ENCODE measurements around the gene WDR7.

Gene WDR7

DNA sequence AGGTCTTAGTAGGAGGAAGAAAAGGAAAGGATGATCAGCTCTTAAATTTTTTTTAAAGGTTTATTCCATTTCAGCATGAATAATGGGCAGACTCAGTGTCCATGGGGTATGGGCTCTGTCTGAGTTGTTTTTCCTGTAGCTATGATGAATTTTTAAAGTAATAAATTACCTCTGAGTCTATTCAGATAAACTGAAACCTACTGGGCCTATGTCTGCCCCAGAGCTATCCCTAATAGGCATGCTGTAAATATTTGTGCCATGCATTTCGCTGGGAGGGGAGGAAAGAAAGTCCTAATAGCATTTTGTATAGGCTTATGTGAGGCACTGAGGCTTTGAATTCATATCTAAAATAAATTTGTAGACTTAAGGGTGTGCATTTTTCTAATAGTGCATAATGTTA lies 285.3 kb downstream of the WDR7 start:
- H3K27me3 ChIP-seq (ENCODE audit: insufficient read depth, low read length), result no peaks in the 10 kb centered on the region
- H3K9me3 ChIP-seq (ENCODE audit: insufficient read depth, low read depth, low read length), result no peaks in the 10 kb centered on the region
- 95% methylated on average over 1 of the region's 1 CpG for WGBS
- no peak overlapping the region for H3K9ac ChIP-seq (ENCODE audit: low read depth, low read length)
- H3K27ac ChIP-seq (ENCODE audit: low read depth, low read length), result no peak overlapping the region
- H3K36me3 ChIP-seq (ENCODE audit: insufficient read depth, low read length), result no peaks in the 10 kb centered on the region
- H3K4me3 ChIP-seq (ENCODE audit: low read length), result no peak overlapping the region
- peaks cover 13% of the 10 kb centered on the region for H3K4me1 ChIP-seq (ENCODE audit: insufficient read depth, low read length)

- Histone ChIP-seq H3K9me3 (ENCODE audit: insufficient read depth, low read depth, low read length) (no peaks in the 10 kb centered on the region), H3K27me3 (ENCODE audit: insufficient read depth, low read length) (no peaks in the 10 kb centered on the region), H3K4me3 (ENCODE audit: low read length) (no peak overlapping the region), H3K27ac (ENCODE audit: low read depth, low read length) (no peak overlapping the region), H3K9ac (ENCODE audit: low read depth, low read length) (no peak overlapping the region), H3K4me1 (ENCODE audit: insufficient read depth, low read length) (peaks cover 13% of the 10 kb centered on the region), H3K36me3 (ENCODE audit: insufficient read depth, low read length) (no peaks in the 10 kb centered on the region)
- 92% methylated on average over 2 of the region's 3 CpGs for WGBS
These were observed 286.8 kb downstream of the WDR7 start for GRCh38 chr18:56937874-56938430.

DNA sequence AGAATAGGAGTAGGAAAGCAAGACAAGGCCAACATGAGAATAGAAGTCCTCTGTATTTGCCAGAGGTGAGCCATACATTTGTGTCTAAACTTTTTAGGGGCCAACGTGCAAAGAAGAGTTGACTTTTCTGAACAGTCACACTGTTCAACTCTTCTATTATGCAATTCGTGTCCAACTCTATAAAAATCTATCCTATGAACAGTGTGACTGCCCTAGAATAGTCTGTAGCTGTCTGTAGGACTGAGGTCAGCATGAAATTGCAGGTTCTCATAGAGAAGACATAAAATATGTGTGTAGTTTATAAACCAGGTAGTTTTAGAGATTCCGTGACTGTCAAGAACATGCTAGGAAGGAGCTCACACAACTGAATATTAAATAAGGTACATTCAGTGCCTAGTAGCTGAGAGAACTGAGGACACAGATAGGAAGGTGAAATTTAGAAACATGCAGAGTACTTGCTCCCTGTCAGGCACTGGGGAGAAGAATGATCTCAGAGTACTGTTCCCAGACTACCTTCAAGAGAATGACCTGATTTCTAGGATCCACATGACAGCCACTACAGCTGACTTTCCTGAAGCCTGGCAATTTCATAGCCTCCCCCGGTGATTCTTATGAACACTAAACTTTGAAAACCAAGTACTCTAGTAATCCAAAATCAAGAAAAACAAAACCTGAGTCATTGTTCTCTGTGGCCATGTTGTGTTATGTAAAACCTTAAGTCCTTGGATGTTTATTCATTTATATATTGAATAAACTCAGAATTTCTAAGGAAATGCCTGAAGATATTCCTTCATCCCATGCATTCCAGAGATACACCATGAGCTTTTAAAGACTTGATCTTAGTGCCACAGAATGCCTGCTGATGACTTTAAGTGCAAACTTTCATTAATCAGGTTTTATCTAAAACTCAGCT lies 294.3 kb downstream of the WDR7 start:
- H3K4me3 ChIP-seq (ENCODE audit: low read length), result no peak overlapping the region
- H3K9ac ChIP-seq (ENCODE audit: low read depth, low read length), result no peak overlapping the region
- peaks cover 7% of the 10 kb centered on the region for H3K4me1 ChIP-seq (ENCODE audit: insufficient read depth, low read length)
- H3K27me3 ChIP-seq (ENCODE audit: insufficient read depth, low read length), result no peaks in the 10 kb centered on the region
- no peaks in the 10 kb centered on the region for H3K9me3 ChIP-seq (ENCODE audit: insufficient read depth, low read depth, low read length)
- no peak overlapping the region for H3K27ac ChIP-seq (ENCODE audit: low read depth, low read length)
- H3K36me3 ChIP-seq (ENCODE audit: insufficient read depth, low read length), result no peaks in the 10 kb centered on the region
- 94% methylated on average over 4 of the region's 4 CpGs for WGBS

- Histone ChIP-seq H3K27me3 (ENCODE audit: insufficient read depth, low read length) (no peaks in the 10 kb centered on the region), H3K27ac (ENCODE audit: low read depth, low read length) (no peak overlapping the region), H3K9me3 (ENCODE audit: insufficient read depth, low read depth, low read length) (no peaks in the 10 kb centered on the region), H3K4me1 (ENCODE audit: insufficient read depth, low read length) (no peaks in the 10 kb centered on the region), H3K9ac (ENCODE audit: low read depth, low read length) (no peak overlapping the region), H3K4me3 (ENCODE audit: low read length) (no peak overlapping the region), H3K36me3 (ENCODE audit: insufficient read depth, low read length) (no peaks in the 10 kb centered on the region)
- WGBS, result 94% methylated on average over 6 of the region's 6 CpGs
These were observed 296.1 kb downstream of the WDR7 start for GRCh38 chr18:56947236-56947635.

- H3K9me3 ChIP-seq (ENCODE audit: insufficient read depth, low read depth, low read length), result no peaks in the 10 kb centered on the region
- H3K9ac ChIP-seq (ENCODE audit: low read depth, low read length), result no peak overlapping the region
- H3K4me1 ChIP-seq (ENCODE audit: insufficient read depth, low read length), result no peaks in the 10 kb centered on the region
- 92% methylated on average over 6 of the region's 6 CpGs for WGBS
- no peak overlapping the region for H3K4me3 ChIP-seq (ENCODE audit: low read length)
- no peaks in the 10 kb centered on the region for H3K36me3 ChIP-seq (ENCODE audit: insufficient read depth, low read length)
- no peaks in the 10 kb centered on the region for H3K27me3 ChIP-seq (ENCODE audit: insufficient read depth, low read length)
- H3K27ac ChIP-seq (ENCODE audit: low read depth, low read length), result no peak overlapping the region
These were observed 300.9 kb downstream of the WDR7 start for GRCh38 chr18:56952026-56952425.

GRCh38 chr18:56953428-56954198 lies 302.5 kb downstream of the WDR7 start:
- 86% methylated on average over 1 of the region's 3 CpGs for WGBS
- Histone ChIP-seq H3K27ac (ENCODE audit: low read depth, low read length) (no peak overlapping the region), H3K4me3 (ENCODE audit: low read length) (no peak overlapping the region), H3K9me3 (ENCODE audit: insufficient read depth, low read depth, low read length) (no peaks in the 10 kb centered on the region), H3K36me3 (ENCODE audit: insufficient read depth, low read length) (no peaks in the 10 kb centered on the region), H3K9ac (ENCODE audit: low read depth, low read length) (no peak overlapping the region), H3K4me1 (ENCODE audit: insufficient read depth, low read length) (no peaks in the 10 kb centered on the region), H3K27me3 (ENCODE audit: insufficient read depth, low read length) (no peaks in the 10 kb centered on the region)

DNA sequence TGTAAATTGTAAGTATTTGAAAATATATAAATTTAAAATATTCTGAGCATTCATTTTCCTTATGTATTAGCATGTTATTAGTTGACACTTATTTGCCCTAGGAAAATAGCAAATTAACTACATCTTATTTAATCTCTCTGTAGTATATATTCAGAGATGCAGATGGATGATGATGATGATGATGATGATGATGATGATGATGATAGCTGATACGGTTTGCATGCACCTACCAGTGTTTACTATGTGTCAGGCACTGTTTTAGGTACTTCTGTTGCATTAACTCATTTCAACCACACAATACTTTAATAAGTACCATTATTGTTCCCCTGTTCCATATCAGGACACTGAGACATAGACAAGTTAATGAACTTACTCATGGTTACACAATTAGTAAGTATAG lies 304.3 kb downstream of the WDR7 start:
- WGBS, result 100% methylated on average over 1 of the region's 1 CpG

DNA sequence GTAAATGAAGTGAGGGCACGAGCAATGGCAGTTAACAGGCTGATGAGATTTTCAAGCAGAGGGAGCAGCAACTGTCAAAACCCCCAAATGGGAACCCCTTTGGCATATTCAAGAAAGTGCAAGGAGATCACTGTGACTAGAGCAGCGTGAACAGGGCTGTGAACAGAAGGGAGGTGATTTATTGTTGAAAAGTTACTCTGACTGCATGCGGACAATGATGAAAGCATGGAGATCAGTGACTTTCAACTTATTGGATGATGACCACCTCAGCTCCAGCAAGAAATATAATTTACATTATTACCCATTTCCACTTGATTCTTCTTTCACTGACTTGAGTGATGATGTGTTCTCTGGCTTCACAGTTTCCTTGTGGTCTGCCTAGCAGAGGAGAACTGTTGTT lies 308.0 kb downstream of the WDR7 start:
- 71% methylated on average over 3 of the region's 3 CpGs for WGBS
- Histone ChIP-seq H3K36me3 (ENCODE audit: insufficient read depth, low read length) (no peaks in the 10 kb centered on the region), H3K27me3 (ENCODE audit: insufficient read depth, low read length) (no peaks in the 10 kb centered on the region), H3K27ac (ENCODE audit: low read depth, low read length) (no peak overlapping the region), H3K9ac (ENCODE audit: low read depth, low read length) (no peak overlapping the region), H3K4me3 (ENCODE audit: low read length) (no peak overlapping the region), H3K9me3 (ENCODE audit: insufficient read depth, low read depth, low read length) (no peaks in the 10 kb centered on the region), H3K4me1 (ENCODE audit: insufficient read depth, low read length) (0 out of 2 replicates have a peak, but pooled peaks cover 4% of the 10 kb centered on the region)

More for the DNA sequence above, 304.3 kb downstream of the WDR7 start:
- Histone ChIP-seq H3K4me1 (ENCODE audit: insufficient read depth, low read length) (0 out of 2 replicates have a peak, but pooled peaks cover 4% of the 10 kb centered on the region), H3K9ac (ENCODE audit: low read depth, low read length) (no peak overlapping the region), H3K36me3 (ENCODE audit: insufficient read depth, low read length) (no peaks in the 10 kb centered on the region), H3K27ac (ENCODE audit: low read depth, low read length) (no peak overlapping the region), H3K4me3 (ENCODE audit: low read length) (no peak overlapping the region), H3K9me3 (ENCODE audit: insufficient read depth, low read depth, low read length) (no peaks in the 10 kb centered on the region), H3K27me3 (ENCODE audit: insufficient read depth, low read length) (no peaks in the 10 kb centered on the region)

GRCh38 chr18:56962322-56962721 lies 311.2 kb downstream of the WDR7 start:
- no peaks in the 10 kb centered on the region for H3K27me3 ChIP-seq (ENCODE audit: insufficient read depth, low read length)
- H3K9me3 ChIP-seq (ENCODE audit: insufficient read depth, low read depth, low read length), result no peaks in the 10 kb centered on the region
- H3K27ac ChIP-seq (ENCODE audit: low read depth, low read length), result no peak overlapping the region
- peaks cover 9% of the 10 kb centered on the region; the same call in 1 of the 2 replicates for H3K4me1 ChIP-seq (ENCODE audit: insufficient read depth, low read length)
- no peaks in the 10 kb centered on the region for H3K36me3 ChIP-seq (ENCODE audit: insufficient read depth, low read length)
- no peak overlapping the region for H3K4me3 ChIP-seq (ENCODE audit: low read length)
- no peak overlapping the region for H3K9ac ChIP-seq (ENCODE audit: low read depth, low read length)
- 92% methylated on average over 7 of the region's 7 CpGs for WGBS

DNA sequence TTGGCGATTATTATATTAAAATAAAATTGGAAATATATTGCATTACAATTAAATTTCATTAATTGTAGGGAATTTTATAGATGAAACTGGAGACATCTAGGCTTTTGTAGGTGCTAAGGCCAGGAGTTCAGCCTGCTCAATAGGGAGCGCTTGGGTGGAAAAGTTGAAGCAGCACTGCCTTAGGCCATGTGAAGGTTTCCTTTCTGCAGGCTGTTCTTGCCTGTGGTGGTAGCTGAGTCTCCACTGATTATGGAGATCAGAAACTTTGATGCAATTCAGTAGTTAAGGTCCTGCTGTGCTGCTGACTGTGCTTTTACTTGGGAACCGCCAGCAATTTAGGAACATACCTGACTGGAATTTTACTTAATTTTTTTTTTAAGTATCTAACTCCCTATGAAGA lies 315.9 kb downstream of the WDR7 start:
- WGBS, result 33% methylated on average over 2 of the region's 3 CpGs
- Histone ChIP-seq H3K9ac (ENCODE audit: low read depth, low read length) (no peak overlapping the region), H3K36me3 (ENCODE audit: insufficient read depth, low read length) (no peaks in the 10 kb centered on the region), H3K27me3 (ENCODE audit: insufficient read depth, low read length) (no peaks in the 10 kb centered on the region), H3K9me3 (ENCODE audit: insufficient read depth, low read depth, low read length) (no peaks in the 10 kb centered on the region), H3K4me1 (ENCODE audit: insufficient read depth, low read length) (peaks cover 8% of the 10 kb centered on the region; the same call in 1 of the 2 replicates), H3K27ac (ENCODE audit: low read depth, low read length) (no peak overlapping the region), H3K4me3 (ENCODE audit: low read length) (no peak overlapping the region)

DNA sequence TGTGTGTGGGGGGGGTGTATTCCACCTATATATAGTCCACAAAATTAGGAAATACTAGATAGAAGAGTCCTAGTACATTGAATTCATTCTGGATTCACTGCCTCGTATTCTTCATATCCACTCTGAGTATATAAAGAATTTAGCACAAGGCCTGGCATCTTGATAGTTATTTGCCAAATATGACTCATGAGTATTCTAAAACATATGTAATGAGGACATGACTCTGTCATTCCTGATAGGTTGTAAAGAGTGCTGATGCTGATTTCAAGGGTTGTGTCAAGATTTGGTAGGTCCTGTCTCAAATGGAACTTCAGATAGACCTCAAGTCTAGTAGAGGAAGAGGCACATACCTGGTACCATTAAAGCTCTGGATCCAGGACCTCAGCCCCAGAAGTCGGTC lies 322.3 kb downstream of the WDR7 start:
- no peak overlapping the region for H3K4me3 ChIP-seq (ENCODE audit: low read length)
- H3K27me3 ChIP-seq (ENCODE audit: insufficient read depth, low read length), result no peaks in the 10 kb centered on the region
- no peaks in the 10 kb centered on the region for H3K9me3 ChIP-seq (ENCODE audit: insufficient read depth, low read depth, low read length)
- H3K36me3 ChIP-seq (ENCODE audit: insufficient read depth, low read length), result no peaks in the 10 kb centered on the region
- no peak overlapping the region for H3K27ac ChIP-seq (ENCODE audit: low read depth, low read length)
- H3K9ac ChIP-seq (ENCODE audit: low read depth, low read length), result no peak overlapping the region
- WGBS, result 88% methylated on average over 1 of the region's 2 CpGs
- H3K4me1 ChIP-seq (ENCODE audit: insufficient read depth, low read length), result peaks cover 5% of the 10 kb centered on the region; the same call in 1 of the 2 replicates

Measured in HUES64 (cell line).